ENCODE results near the gene MRGPRX3. TPM values are rescaled to one million over a fixed set of nuclear protein-coding genes. Genes with fewer than 3 reads are reported as not detected.

The MRGPRX3 gene
- total RNA-seq, 1 donor from 2014 or later: not detected

DNA sequence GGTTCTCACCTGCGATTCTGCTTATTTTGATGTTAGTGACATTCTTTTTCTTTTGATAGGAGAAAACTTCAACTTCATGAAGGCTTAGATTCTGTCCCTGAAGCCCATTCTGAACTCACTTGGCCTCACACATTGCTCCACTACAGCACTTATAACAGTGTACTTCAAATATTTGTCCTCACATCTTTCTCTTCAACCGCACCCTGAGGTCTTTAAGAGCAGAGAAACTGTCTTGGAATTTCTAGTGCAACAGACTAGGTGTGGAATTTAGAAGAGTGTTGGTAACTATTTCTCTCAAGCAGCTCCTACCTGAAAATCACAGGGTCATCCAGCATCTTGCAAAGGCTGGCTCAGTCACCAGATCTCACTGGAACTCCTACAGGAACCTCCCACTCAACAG, 7.8 kb downstream of the MRGPRX3 start:
- TF ChIP-seq, protein P1, sequence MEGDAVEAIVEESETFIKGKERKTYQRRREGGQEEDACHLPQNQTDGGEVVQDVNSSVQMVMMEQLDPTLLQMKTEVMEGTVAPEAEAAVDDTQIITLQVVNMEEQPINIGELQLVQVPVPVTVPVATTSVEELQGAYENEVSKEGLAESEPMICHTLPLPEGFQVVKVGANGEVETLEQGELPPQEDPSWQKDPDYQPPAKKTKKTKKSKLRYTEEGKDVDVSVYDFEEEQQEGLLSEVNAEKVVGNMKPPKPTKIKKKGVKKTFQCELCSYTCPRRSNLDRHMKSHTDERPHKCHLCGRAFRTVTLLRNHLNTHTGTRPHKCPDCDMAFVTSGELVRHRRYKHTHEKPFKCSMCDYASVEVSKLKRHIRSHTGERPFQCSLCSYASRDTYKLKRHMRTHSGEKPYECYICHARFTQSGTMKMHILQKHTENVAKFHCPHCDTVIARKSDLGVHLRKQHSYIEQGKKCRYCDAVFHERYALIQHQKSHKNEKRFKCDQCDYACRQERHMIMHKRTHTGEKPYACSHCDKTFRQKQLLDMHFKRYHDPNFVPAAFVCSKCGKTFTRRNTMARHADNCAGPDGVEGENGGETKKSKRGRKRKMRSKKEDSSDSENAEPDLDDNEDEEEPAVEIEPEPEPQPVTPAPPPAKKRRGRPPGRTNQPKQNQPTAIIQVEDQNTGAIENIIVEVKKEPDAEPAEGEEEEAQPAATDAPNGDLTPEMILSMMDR (IDR thresholded peaks at IDR 0.05): no peak
- H3K4me1 Mint-ChIP-seq (ENCODE audit: low read depth): no peaks in the 10 kb centered on the region
- no peak for DNase-seq (ENCODE audit: low spot score)
- no peak overlapping the region for H3K27ac Mint-ChIP-seq (ENCODE audit: unreplicated experiment)
- H3K36me3 Mint-ChIP-seq (ENCODE audit: low read depth): no peaks in the 10 kb centered on the region
- peaks cover 23% of the 10 kb centered on the region for H3K27me3 Mint-ChIP-seq (ENCODE audit: low read depth)
- no peaks in the 10 kb centered on the region for H3K9me3 Mint-ChIP-seq (ENCODE audit: low read depth)
- H3K4me3 Mint-ChIP-seq (ENCODE audit: unreplicated experiment): no peak overlapping the region

DNA sequence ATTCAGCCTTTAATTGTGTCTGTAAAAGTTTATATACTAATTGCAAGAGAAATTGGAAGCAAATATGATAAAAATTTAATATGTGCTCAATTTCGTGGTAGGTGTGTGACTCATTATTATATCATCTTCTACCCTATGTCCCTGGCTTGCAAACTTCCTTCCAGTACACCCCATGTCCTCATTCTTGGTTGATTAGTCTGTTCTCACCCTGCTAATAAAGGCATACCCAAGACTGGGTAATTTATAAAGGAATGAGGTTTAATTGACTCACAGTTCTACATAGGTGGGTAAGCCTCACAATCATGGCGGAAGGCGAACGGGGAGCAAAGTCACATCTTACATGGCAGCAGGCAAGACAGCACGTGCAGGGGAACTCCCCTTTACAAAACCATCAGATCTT, 11.9 kb downstream of the MRGPRX3 start:
- Mint-ChIP-seq H3K27me3 (ENCODE audit: low read depth) (peaks cover 12% of the 10 kb centered on the region), H3K9me3 (ENCODE audit: low read depth) (no peaks in the 10 kb centered on the region)
- no peak for DNase-seq (ENCODE audit: low spot score)

DNA sequence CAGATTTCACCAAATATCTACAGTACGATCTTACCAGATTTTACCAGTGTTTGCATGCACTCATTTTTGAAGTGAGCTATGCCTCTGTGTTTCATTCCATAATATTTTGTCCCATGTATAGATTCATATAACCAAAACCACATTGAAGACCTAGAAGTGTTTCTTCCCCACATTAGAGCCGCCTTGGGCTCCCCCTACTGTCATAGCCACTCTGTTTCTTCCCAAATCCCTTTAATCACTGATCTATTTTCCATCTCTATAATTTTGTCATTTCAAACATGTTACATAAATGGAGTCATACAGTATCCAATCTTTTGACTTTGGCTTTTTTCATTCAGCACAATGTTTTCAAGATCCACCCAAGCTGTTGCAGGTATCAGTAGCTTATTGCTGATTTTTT, 12.7 kb downstream of the MRGPRX3 start:
- no peaks in the 10 kb centered on the region for H3K9me3 Mint-ChIP-seq (ENCODE audit: low read depth)
- no peaks in the 10 kb centered on the region for H3K36me3 Mint-ChIP-seq (ENCODE audit: low read depth)
- peaks cover 14% of the 10 kb centered on the region for H3K27me3 Mint-ChIP-seq (ENCODE audit: low read depth)
- no peak overlapping the region for H3K4me3 Mint-ChIP-seq (ENCODE audit: unreplicated experiment)
- no peak overlapping the region for H3K27ac Mint-ChIP-seq (ENCODE audit: unreplicated experiment)
- no peaks in the 10 kb centered on the region for H3K4me1 Mint-ChIP-seq (ENCODE audit: low read depth)
- DNase-seq (ENCODE audit: low spot score): no peak
- TF ChIP-seq, protein P1 (IDR thresholded peaks at IDR 0.05): peak; percentile 68

More for the DNA sequence above, 11.9 kb downstream of the MRGPRX3 start:
- Mint-ChIP-seq H3K4me3 (ENCODE audit: unreplicated experiment) (no peak overlapping the region), H3K27ac (ENCODE audit: unreplicated experiment) (no peak overlapping the region), H3K36me3 (ENCODE audit: low read depth) (no peaks in the 10 kb centered on the region), H3K4me1 (ENCODE audit: low read depth) (no peaks in the 10 kb centered on the region)
- TF ChIP-seq, protein P1 (IDR thresholded peaks at IDR 0.05): no peak

DNA sequence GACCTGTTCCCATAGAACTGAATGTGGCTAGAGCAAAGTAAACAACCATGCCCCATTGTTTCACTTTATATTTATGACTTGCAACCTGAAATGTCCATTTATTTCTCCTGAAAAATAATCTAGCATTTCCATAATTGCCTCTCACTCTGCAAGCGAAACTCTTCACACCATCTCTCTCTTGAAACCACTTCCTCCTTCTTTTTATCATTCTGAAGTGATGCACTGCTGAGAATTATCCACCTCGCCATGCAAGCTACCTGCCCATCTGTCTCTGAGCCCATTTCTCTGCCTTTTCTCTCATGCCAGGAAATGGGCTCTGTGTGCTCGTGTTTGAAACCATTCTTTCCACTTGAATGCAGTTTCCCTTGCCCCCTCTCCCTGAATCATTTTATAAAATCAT, 13.5 kb downstream of the MRGPRX3 start:
- Mint-ChIP-seq H3K4me3 (ENCODE audit: unreplicated experiment) (no peak overlapping the region), H3K4me1 (ENCODE audit: low read depth) (no peaks in the 10 kb centered on the region), H3K27ac (ENCODE audit: unreplicated experiment) (no peak overlapping the region), H3K9me3 (ENCODE audit: low read depth) (no peaks in the 10 kb centered on the region), H3K27me3 (ENCODE audit: low read depth) (peaks cover 15% of the 10 kb centered on the region), H3K36me3 (ENCODE audit: low read depth) (no peaks in the 10 kb centered on the region)
- no peak for DNase-seq (ENCODE audit: low spot score)
- TF ChIP-seq, protein P1 (IDR thresholded peaks at IDR 0.05): no peak

- TF ChIP-seq, protein P1 (IDR thresholded peaks at IDR 0.05): no peak
- no peak for DNase-seq (ENCODE audit: low spot score)
- Mint-ChIP-seq H3K27me3 (ENCODE audit: low read depth) (peaks cover 32% of the 10 kb centered on the region), H3K27ac (ENCODE audit: unreplicated experiment) (no peak overlapping the region), H3K4me1 (ENCODE audit: low read depth) (no peaks in the 10 kb centered on the region), H3K9me3 (ENCODE audit: low read depth) (no peaks in the 10 kb centered on the region), H3K4me3 (ENCODE audit: unreplicated experiment) (no peak overlapping the region), H3K36me3 (ENCODE audit: low read depth) (no peaks in the 10 kb centered on the region)
Observed at GRCh38 chr11:18151581-18151980, 19.2 kb downstream of the MRGPRX3 start.
